Ishikawa (cell line): ENCODE results near the gene PAK1IP1.

ENCODE experiments used
- EGR1 ChIP-seq: IDR thresholded peaks from 2 replicates; pipeline ENCODE4 v1.6.1; 2012
- EP300 ChIP-seq: IDR thresholded peaks from 2 replicates; pipeline ENCODE4 v1.6.1; 2012; ENCODE audit warnings: borderline replicate concordance

GRCh38 chr6:10749734-10750133 lies 55.0 kb downstream of the PAK1IP1 start:
- TF ChIP-seq EGR1 = no peak
- TF ChIP-seq EP300 = no peak
